ENCODE data around the gene CACNA1B.

DNA sequence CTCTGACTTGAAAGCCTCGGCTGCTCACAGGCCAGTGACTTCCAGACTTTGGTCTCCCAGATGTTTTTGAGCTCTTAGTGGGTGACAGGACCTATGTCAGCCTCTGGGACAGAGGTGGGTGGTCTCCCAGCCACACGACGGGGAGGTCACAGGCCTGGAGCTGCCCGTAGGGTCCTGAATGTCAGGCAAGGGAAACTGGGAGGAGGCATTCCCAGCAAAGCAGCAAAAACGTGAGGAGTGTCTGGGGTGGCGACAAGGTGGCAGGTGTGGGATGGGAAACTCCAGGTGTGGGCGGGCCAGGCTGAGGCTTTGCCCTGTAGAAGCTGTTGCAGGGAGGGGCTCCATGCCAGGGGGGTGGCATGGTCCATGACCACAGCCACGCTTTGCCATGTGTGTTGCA is 110.5 kb downstream of the CACNA1B start:
- no peak for TF ChIP-seq EZH2 (IDR thresholded peaks at IDR 0.05; ENCODE audit: borderline replicate concordance, low read depth, low read length, severe bottlenecking)
- TF ChIP-seq, protein P1, sequence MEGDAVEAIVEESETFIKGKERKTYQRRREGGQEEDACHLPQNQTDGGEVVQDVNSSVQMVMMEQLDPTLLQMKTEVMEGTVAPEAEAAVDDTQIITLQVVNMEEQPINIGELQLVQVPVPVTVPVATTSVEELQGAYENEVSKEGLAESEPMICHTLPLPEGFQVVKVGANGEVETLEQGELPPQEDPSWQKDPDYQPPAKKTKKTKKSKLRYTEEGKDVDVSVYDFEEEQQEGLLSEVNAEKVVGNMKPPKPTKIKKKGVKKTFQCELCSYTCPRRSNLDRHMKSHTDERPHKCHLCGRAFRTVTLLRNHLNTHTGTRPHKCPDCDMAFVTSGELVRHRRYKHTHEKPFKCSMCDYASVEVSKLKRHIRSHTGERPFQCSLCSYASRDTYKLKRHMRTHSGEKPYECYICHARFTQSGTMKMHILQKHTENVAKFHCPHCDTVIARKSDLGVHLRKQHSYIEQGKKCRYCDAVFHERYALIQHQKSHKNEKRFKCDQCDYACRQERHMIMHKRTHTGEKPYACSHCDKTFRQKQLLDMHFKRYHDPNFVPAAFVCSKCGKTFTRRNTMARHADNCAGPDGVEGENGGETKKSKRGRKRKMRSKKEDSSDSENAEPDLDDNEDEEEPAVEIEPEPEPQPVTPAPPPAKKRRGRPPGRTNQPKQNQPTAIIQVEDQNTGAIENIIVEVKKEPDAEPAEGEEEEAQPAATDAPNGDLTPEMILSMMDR (IDR thresholded peaks at IDR 0.05; ENCODE audit: borderline replicate concordance, extremely low read depth, low read length, poor library complexity, severe bottlenecking): no peak
